HEK293 (cell line): ENCODE measurements around the gene USP17L22.
"Not testable (repeated sequence)": the region's sequence is repeated elsewhere in the genome, so short reads cannot be mapped to it uniquely, and the experiment has no call there.

Experiments used
- CTCF ChIP-seq: fragments of 450-650 bp; formaldehyde crosslinking; IDR thresholded peaks from 2 replicates; pipeline ENCODE4 v1.5.1; 2016; ENCODE audit warnings: missing biosample characterization, missing genetic modification characterization
- PBX3 ChIP-seq: sonication (generic); formaldehyde crosslinking; IDR thresholded peaks from 2 replicates; pipeline ENCODE4 v1.8.1; 2022; ENCODE audit warnings: mild to moderate bottlenecking, moderate library complexity, missing genetic modification reagents
- REST ChIP-seq: fragments of 450-650 bp; formaldehyde crosslinking; IDR thresholded peaks from 2 replicates; pipeline ENCODE4 v1.5.1; 2016; ENCODE audit warnings: missing biosample characterization, missing genetic modification characterization
- SALL2 ChIP-seq: fragments of 450-650 bp; formaldehyde crosslinking; IDR thresholded peaks from 2 replicates; pipeline ENCODE4 v1.5.0; 2017; ENCODE audit warnings: missing biosample characterization, mild to moderate bottlenecking, missing genetic modification characterization, borderline replicate concordance
- SP2 ChIP-seq: fragments of 450-650 bp; formaldehyde crosslinking; IDR thresholded peaks from 2 replicates; pipeline ENCODE4 v1.5.1; 2016; ENCODE audit warnings: missing biosample characterization, missing genetic modification characterization
- ZBTB48 ChIP-seq: fragments of 450-650 bp; formaldehyde crosslinking; IDR thresholded peaks from 2 replicates; pipeline ENCODE4 v1.5.1; 2016; ENCODE audit warnings: missing biosample characterization, missing genetic modification characterization
- ZNF239 ChIP-seq: fragments of 450-650 bp; formaldehyde crosslinking; IDR thresholded peaks from 2 replicates; pipeline ENCODE4 v1.5.1; 2016; ENCODE audit warnings: missing biosample characterization, missing genetic modification characterization
- ZSCAN30 ChIP-seq: fragments of 450-650 bp; IDR thresholded peaks from 2 replicates; pipeline ENCODE4 v1.5.1; 2018; ENCODE audit warnings: missing biosample characterization, mild to moderate bottlenecking, missing genetic modification characterization, moderate library complexity

- TF ChIP-seq SALL2 (tag by site-specific recombination); ZNF239; CTCF (tag by site-specific recombination); PBX3; SP2 (tag by site-specific recombination); ZBTB48 (tag by site-specific recombination); REST; ZSCAN30 (tag by site-specific recombination): not testable (repeated sequence)
These were observed 4.3 kb downstream of the USP17L22 start for GRCh38 chr4:9271719-9272118.
